WTC11 (cell line): ENCODE results near the gene ZNF579. TPM values are rescaled to one million over a fixed set of nuclear protein-coding genes. Genes with fewer than 3 reads are reported as not detected.

Experiments used
- ATAC-seq: fragments of 200-7000 bp; cut with Tn5 transposase; 2 replicates; pipeline ENCODE4 v1.10.0; 2021; ENCODE audit warnings: mild to moderate bottlenecking, moderate library complexity
- CTCF ChIA-PET: fragments of 300-600 bp; sonication (Branson Sonifier 250); formaldehyde crosslinking; loops from one replicate; lab custom pipeline; 2021; ENCODE audit warnings: antibody characterized with exemption; lab: Charles Lee
- POLR2A ChIA-PET: fragments of 350-600 bp; sonication (Branson Sonifier 250); formaldehyde crosslinking; loops from one replicate; lab custom pipeline; 2021; ENCODE audit warnings: antibody characterized with exemption; lab: Charles Lee
- DNase-seq: peaks from one replicate; pipeline ENCODE4 v3.0.0; 2021; ENCODE audit warnings: low spot score
- H3K27ac Mint-ChIP-seq: 2 replicates; pipeline ENCODE4 v1.8.0; 2021; ENCODE audit warnings: mixed read lengths
- H3K27me3 Mint-ChIP-seq: 2 replicates; pipeline ENCODE4 v1.8.0; 2021; ENCODE audit warnings: low read depth, mild to moderate bottlenecking, moderate library complexity, mixed read lengths
- H3K36me3 Mint-ChIP-seq: 2 replicates; pipeline ENCODE4 v1.8.0; 2021; ENCODE audit warnings: mixed read lengths
- H3K4me1 Mint-ChIP-seq: 2 replicates; pipeline ENCODE4 v1.8.0; 2022; ENCODE audit warnings: mixed read lengths
- H3K4me3 Mint-ChIP-seq: 2 replicates; pipeline ENCODE4 v1.8.0; 2021; ENCODE audit warnings: mild to moderate bottlenecking, moderate library complexity, mixed read lengths
- H3K9me3 Mint-ChIP-seq: 2 replicates; pipeline ENCODE4 v1.8.0; 2021; ENCODE audit warnings: mixed read lengths
- ATF2 ChIP-seq: sonication (generic); formaldehyde crosslinking; IDR thresholded peaks from 2 replicates; pipeline ENCODE4 v1.8.1; 2022; ENCODE audit warnings: low read depth, missing genetic modification reagents, borderline replicate concordance
- CBFB ChIP-seq: sonication (generic); formaldehyde crosslinking; IDR thresholded peaks from 2 replicates; pipeline ENCODE4 v1.8.1; 2022; ENCODE audit warnings: mild to moderate bottlenecking, low read depth, missing genetic modification reagents
- HMGA2 ChIP-seq: fragments of 250-450 bp; sonication (Bioruptor Pico); IDR thresholded peaks from 2 replicates; pipeline ENCODE4 v1.4.0; 2021; ENCODE audit warnings: mild to moderate bottlenecking, moderate library complexity
- HMGXB4 ChIP-seq: sonication (generic); formaldehyde crosslinking; IDR thresholded peaks from 2 replicates; pipeline ENCODE4 v1.8.1; 2023; ENCODE audit warnings: mild to moderate bottlenecking, moderate library complexity, missing genetic modification reagents
- RELA ChIP-seq: sonication (generic); formaldehyde crosslinking; IDR thresholded peaks from 2 replicates; pipeline ENCODE4 v1.8.1; 2022; ENCODE audit warnings: missing genetic modification reagents, mild to moderate bottlenecking, borderline replicate concordance
- RORB ChIP-seq: fragments of 250-450 bp; sonication (Bioruptor Pico); IDR thresholded peaks from 2 replicates; pipeline ENCODE4 v1.9.0; 2021; ENCODE audit warnings: mild to moderate bottlenecking
- SOX15 ChIP-seq: fragments of 250-450 bp; sonication (Bioruptor Pico); IDR thresholded peaks from 2 replicates; pipeline ENCODE4 v1.9.0; 2021; ENCODE audit warnings: mild to moderate bottlenecking
- ZBTB43 ChIP-seq: sonication (generic); formaldehyde crosslinking; IDR thresholded peaks from 2 replicates; pipeline ENCODE4 v1.8.1; 2023; ENCODE audit warnings: mild to moderate bottlenecking, missing genetic modification reagents
- ZNF219 ChIP-seq: sonication (generic); formaldehyde crosslinking; IDR thresholded peaks from 2 replicates; pipeline ENCODE4 v1.8.0; 2023; ENCODE audit warnings: missing genetic modification reagents, mild to moderate bottlenecking, borderline replicate concordance
- ZNF396 ChIP-seq: fragments of 250-450 bp; sonication (Bioruptor Pico); IDR thresholded peaks from 2 replicates; pipeline ENCODE4 v1.8.0; 2021; ENCODE audit warnings: mild to moderate bottlenecking, moderate library complexity, borderline replicate concordance
- ZNF416 ChIP-seq: fragments of 250-450 bp; sonication (Bioruptor Pico); IDR thresholded peaks from 2 replicates; pipeline ENCODE4 v1.9.0; 2021; ENCODE audit warnings: mild to moderate bottlenecking, inconsistent platforms
- ZNF425 ChIP-seq: fragments of 250-450 bp; sonication (Bioruptor Pico); conservative IDR thresholded peaks from 2 replicates; pipeline ENCODE4 v1.9.0; 2021; ENCODE audit warnings: mild to moderate bottlenecking
- ZNF532 ChIP-seq: fragments of 250-450 bp; sonication (Bioruptor Pico); IDR thresholded peaks from 2 replicates; pipeline ENCODE4 v1.9.0; 2021; ENCODE audit warnings: mild to moderate bottlenecking, borderline replicate concordance
- ZSCAN18 ChIP-seq: fragments of 250-450 bp; sonication (Bioruptor Pico); IDR thresholded peaks from 2 replicates; pipeline ENCODE4 v2.1.2; 2022; ENCODE audit warnings: mild to moderate bottlenecking, moderate library complexity
- total RNA-seq: library from RNA; stranded (reverse); gene quantifications from 3 replicates; pipeline ENCODE4 v1.2.3, GENCODE V29; 2021

The ZNF579 gene
- total RNA-seq, 1 experiment from 2014 or later: 30.0 TPM

GRCh38 chr19:55566823-55567222, 13.8 kb downstream of the ZNF579 start (continued):
- no peak for TF ChIP-seq HMGXB4 (CRISPR knock-in tag)

GRCh38 chr19:55563261-55563690, 17.4 kb downstream of the ZNF579 start:
- ChIA-PET CTCF (no interaction called here), POLR2A (no interaction called here)
- no peak for TF ChIP-seq ZNF396 (CRISPR knock-in tag)
- TF ChIP-seq CBFB: no peak
- no peak for TF ChIP-seq ATF2 (CRISPR knock-in tag)
- TF ChIP-seq ZNF425 (CRISPR knock-in tag): no peak
- TF ChIP-seq ZNF416 (CRISPR knock-in tag): no peak
- TF ChIP-seq HMGA2 (CRISPR knock-in tag): no peak
- no peak for TF ChIP-seq RELA (CRISPR knock-in tag)
- no peak for TF ChIP-seq ZSCAN18 (CRISPR knock-in tag)
- no peak for TF ChIP-seq RORB
- TF ChIP-seq ZNF219: no peak
- no peak for TF ChIP-seq ZNF532 (CRISPR knock-in tag)
- Mint-ChIP-seq H3K27ac (no peak overlapping the region), H3K4me1 (no peaks in the 10 kb centered on the region), H3K27me3 (peaks cover 19% of the 10 kb centered on the region), H3K4me3 (no peak overlapping the region), H3K9me3 (peaks cover 5% of the 10 kb centered on the region; the same call in 1 of the 2 replicates), H3K36me3 (no peaks in the 10 kb centered on the region)
- DNase-seq (no peak), ATAC-seq (no peak)

GRCh38 chr19:55559684-55560083, 21.0 kb downstream of the ZNF579 start:
- Mint-ChIP-seq H3K9me3 (peaks cover 5% of the 10 kb centered on the region; the same call in 1 of the 2 replicates), H3K27me3 (peaks cover 12% of the 10 kb centered on the region), H3K4me1 (peaks cover 4% of the 10 kb centered on the region), H3K4me3 (no peak overlapping the region), H3K36me3 (no peaks in the 10 kb centered on the region), H3K27ac (no peak overlapping the region)
- POLR2A ChIA-PET: no interaction called here
- CTCF ChIA-PET: no interaction called here
- no peak for DNase-seq
- no peak for ATAC-seq
- TF ChIP-seq SOX15 (CRISPR knock-in tag) (no peak), ZBTB43 (no peak)
